Common myeloid progenitor, CD34-positive (primary cell): ENCODE measurements around the gene RALB.

Source experiments
- CTCF ChIA-PET: fragments of 350-600 bp; sonication (Branson Sonifier 250); formaldehyde crosslinking; loops from one replicate; lab custom pipeline; 2021; ENCODE audit warnings: antibody characterized with exemption; lab: Charles Lee
- POLR2A ChIA-PET: fragments of 350-600 bp; sonication (Branson Sonifier 250); formaldehyde crosslinking; loops from one replicate; lab custom pipeline; 2021; ENCODE audit warnings: antibody characterized with exemption; lab: Charles Lee
- DNase-seq, 3 donors: peaks; one replicate each; pipeline versions ENCODE4 v3.0.0 to v3.0.0-alpha.2; 2013
- H3K27ac ChIP-seq, 2 experiments: 1 replicate in 1 of 2; 2 replicates in 1 of 2; pipeline ENCODE4 v1.7.0; 2013; ENCODE audit warnings: inconsistent platforms in 2 of 2, low read length in 2 of 2, mild to moderate bottlenecking in 2 of 2, low read depth in 1 of 2, moderate library complexity in 1 of 2; ENCODE audit not compliant: severe bottlenecking in 2 of 2, insufficient read depth in 1 of 2, poor library complexity in 1 of 2
- H3K27me3 ChIP-seq, 5 experiments: replicated peaks in 2 of 5; 1 replicate in 3 of 5; 2 replicates in 2 of 5; pipeline versions ENCODE4 v1.6.1 to v1.7.0; 2013; ENCODE audit warnings: low read length in 4 of 5, mild to moderate bottlenecking in 2 of 5, moderate library complexity in 2 of 5, inconsistent platforms in 1 of 5; ENCODE audit not compliant: insufficient read depth in 5 of 5, control insufficient read depth in 4 of 5
- H3K36me3 ChIP-seq, 4 experiments: 1 replicate in 2 of 4; 2 replicates in 2 of 4; pipeline versions ENCODE4 v1.6.1 to v1.7.0; 2013; ENCODE audit warnings: low read length in 3 of 4, control low read depth in 1 of 4, mild to moderate bottlenecking in 1 of 4; ENCODE audit not compliant: control insufficient read depth in 4 of 4, insufficient read depth in 4 of 4
- H3K4me1 ChIP-seq, 4 experiments: 1 replicate in 3 of 4; 2 replicates in 1 of 4; pipeline versions ENCODE4 v1.6.1 to v1.7.1; 2013; ENCODE audit warnings: low read length in 3 of 4, mild to moderate bottlenecking in 3 of 4, control low read depth in 1 of 4, inconsistent platforms in 1 of 4, moderate library complexity in 1 of 4; ENCODE audit not compliant: control insufficient read depth in 4 of 4, insufficient read depth in 4 of 4; ENCODE audit errors: control extremely low read depth in 1 of 4
- H3K4me3 ChIP-seq, 7 experiments: 1 replicate in 4 of 7; 2 replicates in 3 of 7; pipeline versions ENCODE4 v1.5.1 to v1.7.0; 2013; ENCODE audit warnings: mild to moderate bottlenecking in 7 of 7, low read length in 6 of 7, moderate library complexity in 6 of 7, inconsistent platforms in 2 of 7, low read depth in 2 of 7, control low read depth in 1 of 7; ENCODE audit not compliant: insufficient read depth in 4 of 7, control insufficient read depth in 1 of 7; ENCODE audit errors: extremely low read depth in 1 of 7
- H3K9me3 ChIP-seq, 5 experiments: 1 replicate in 4 of 5; 2 replicates in 1 of 5; pipeline versions ENCODE4 v1.6.1 to v1.7.1; 2013; ENCODE audit warnings: low read length in 4 of 5, mild to moderate bottlenecking in 2 of 5, inconsistent platforms in 1 of 5, low read depth in 1 of 5, moderate library complexity in 1 of 5; ENCODE audit not compliant: control insufficient read depth in 4 of 5, insufficient read depth in 2 of 5; ENCODE audit errors: control extremely low read depth in 1 of 5
- WGBS: methylation state at CpG from one replicate; pipeline ENCODE4 v1.1.5; 2013; ENCODE audit not compliant: insufficient coverage; 5-methylcytosine and 5-hydroxymethylcytosine counted together

RALB gene

DNA sequence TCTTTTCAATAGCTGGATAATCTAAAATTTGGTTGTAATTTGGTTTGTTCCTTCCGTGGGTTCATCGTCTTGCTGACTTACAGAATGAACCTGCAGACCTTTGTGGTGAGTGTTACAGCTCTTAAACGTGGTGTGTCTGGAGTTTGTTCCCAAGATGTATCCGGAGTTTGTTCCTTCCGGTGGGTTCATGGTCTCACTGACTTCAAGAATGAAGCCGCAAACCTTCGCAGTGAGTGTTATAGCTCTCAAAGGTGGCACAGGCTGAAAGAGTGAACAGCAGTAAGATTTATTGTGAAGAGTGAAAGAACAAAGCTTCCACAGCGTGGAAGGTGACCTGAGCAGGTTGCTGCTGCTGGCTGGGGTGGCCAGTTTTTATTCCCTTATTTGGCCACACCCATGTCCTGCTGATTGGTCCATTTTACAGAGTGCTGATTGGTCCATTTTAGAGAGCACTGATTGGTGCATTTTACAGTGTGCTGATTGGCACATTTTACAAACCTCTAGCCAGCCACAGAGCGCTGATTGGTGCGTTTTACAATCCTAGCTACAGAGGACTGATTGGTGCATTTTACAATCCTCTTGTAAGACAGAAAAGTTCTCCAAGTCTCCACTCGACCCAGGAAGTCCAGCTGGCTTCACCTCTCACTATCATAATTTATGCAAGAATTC, 16.6 kb downstream of the RALB start:
- Histone ChIP-seq H3K4me3 (no peak overlapping the region), H3K9me3 (peaks cover 0 to 9% (median 0%) of the 10 kb centered on the region in 5 experiments), H3K4me1 (peaks cover 14 to 53% (median 16%) of the 10 kb centered on the region in 4 experiments), H3K27me3 (no peaks in the 10 kb centered on the region), H3K27ac (peak overlapping the region in 1 of 2 experiments; percentile 30), H3K36me3 (peaks cover 0 to 5% (median 1%) of the 10 kb centered on the region in 4 experiments)
- 76% methylated on average over 10 of the region's 11 CpGs for WGBS
- DNase-seq = peak in 2 of 3 donors; percentile 86 to 92
- POLR2A ChIA-PET = no interaction called here
- CTCF ChIA-PET = interaction anchor here (0.8 to 1.5 kb wide), 4 partner anchors 9 to 41 kb away, joined by 3 read pairs; no protein-coding TSS in a partner anchor

DNA sequence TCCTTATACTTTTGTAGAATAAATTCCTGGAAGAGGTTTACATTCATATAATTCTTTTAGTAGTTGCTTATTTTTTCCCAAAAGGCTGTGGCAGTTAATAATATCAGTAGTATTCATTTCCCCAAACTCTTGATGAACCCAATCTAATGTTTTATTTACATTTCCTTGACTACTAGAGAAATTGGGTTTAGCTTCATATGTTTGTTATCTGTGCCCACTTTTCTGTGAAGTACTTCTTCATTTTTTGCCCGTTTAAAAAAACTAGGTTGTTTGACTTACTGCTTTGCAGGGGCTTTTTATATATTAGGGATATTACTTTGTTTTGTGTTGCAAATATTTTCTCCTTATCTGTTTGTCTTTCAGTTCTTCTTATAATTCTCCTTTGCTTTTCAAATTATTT, 17.2 kb downstream of the RALB start:
- Histone ChIP-seq H3K27me3 (no peaks in the 10 kb centered on the region), H3K36me3 (peaks cover 0 to 5% (median 1%) of the 10 kb centered on the region in 4 experiments), H3K9me3 (peaks cover 0 to 10% (median under 1%) of the 10 kb centered on the region in 5 experiments), H3K4me1 (peaks cover 8 to 47% (median 12%) of the 10 kb centered on the region in 4 experiments), H3K4me3 (no peak overlapping the region), H3K27ac (peak overlapping the region in 1 of 2 experiments; percentile 30)
- peak in 2 of 3 donors; percentile 77 to 86 for DNase-seq
- WGBS = no CpG with 5 or more reads among the region's 1 CpG
- ChIA-PET POLR2A (no interaction called here), CTCF (interaction anchor here (0.9 to 1.5 kb wide), 4 partner anchors 10 to 42 kb away, joined by 3 to 4 read pairs (median 3); no protein-coding TSS in a partner anchor)

DNA sequence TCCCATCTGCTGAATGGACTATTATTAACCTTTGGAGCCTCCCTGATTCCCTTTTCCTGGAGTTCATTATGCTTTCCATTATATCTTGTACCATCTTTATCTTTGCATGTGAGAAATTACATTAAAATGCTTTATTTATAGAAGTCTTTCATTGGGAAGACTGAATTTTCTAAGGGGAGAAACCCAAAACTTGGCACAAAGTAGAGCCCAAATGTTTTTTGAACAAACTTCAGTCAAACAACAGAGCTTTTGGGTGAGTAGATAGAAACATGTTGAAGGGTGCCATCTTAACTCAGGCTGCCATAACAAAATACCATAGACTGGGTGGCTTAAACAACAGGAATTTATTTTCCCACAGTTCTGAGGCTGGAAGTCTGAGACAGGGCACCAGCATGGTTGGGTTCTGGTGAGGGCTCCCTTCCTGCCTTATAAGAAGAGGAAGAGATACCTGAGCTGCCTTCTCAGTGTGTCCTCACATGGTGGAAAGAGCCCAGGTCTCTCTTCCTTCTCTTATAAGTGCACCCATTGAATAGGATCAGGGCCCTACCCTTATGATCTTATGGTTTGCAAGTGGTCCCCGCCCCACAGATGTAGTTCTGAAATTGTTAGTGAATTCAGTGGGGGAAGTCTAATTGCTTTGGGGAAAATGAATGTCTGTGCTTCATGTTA, 19.2 kb downstream of the RALB start:
- Histone ChIP-seq H3K4me1 (peaks cover 5 to 42% (median 6%) of the 10 kb centered on the region in 4 experiments), H3K27ac (no peak overlapping the region), H3K27me3 (no peaks in the 10 kb centered on the region), H3K9me3 (peaks cover 0 to 22% (median 8%) of the 10 kb centered on the region in 5 experiments), H3K4me3 (no peak overlapping the region), H3K36me3 (peaks cover 0 to 5% (median 1%) of the 10 kb centered on the region in 4 experiments)
- WGBS = 83% methylated on average over 1 of the region's 1 CpG
- no peak for DNase-seq
- CTCF ChIA-PET = interaction anchor here (1.2 to 1.5 kb wide), 2 partner anchors 12 to 33 kb away, joined by 4 to 5 read pairs; no protein-coding TSS in a partner anchor
- POLR2A ChIA-PET = no interaction called here

DNA sequence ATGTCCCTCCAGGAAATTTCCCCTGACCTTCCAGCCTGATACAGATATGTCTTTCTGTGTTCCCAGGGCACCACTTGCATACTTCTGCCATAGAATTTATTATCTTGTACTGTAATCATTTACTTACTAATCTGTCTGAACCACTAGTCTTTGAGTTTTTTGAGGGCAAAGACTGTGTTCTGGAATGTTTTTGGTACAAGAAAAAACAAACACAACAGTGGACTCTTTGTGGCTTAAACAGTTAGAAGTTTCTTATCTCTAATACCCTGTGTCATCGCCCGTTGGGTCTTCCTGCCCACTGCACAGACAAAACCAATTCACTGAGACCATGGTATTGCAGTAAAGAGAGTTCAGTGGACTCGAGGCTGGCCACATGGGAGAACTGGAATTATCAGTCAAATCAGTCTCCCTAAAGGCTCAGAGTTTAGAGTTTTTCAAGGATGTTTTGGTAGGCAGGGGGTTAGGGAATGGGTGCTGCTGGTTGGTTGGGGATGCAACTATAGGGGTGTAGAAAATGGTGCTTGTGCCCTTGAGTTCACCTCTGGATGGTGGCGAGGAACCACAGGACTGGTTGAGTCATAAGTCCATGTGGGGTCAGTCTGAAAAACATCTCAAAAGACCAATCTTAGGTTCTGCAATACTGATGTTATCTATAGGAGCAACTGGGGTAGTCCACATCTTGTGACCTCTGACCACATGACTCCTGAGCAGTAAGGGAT, 20.3 kb downstream of the RALB start:
- 100% methylated on average over 2 of the region's 4 CpGs for WGBS
- ChIA-PET CTCF (interaction anchor here (1.5 kb wide), 1 partner anchor 11 kb away, joined by 5 read pairs; no protein-coding TSS in a partner anchor), POLR2A (no interaction called here)
- Histone ChIP-seq H3K4me1 (peaks cover 2 to 36% (median 6%) of the 10 kb centered on the region in 4 experiments), H3K27me3 (no peaks in the 10 kb centered on the region), H3K9me3 (peaks cover 0 to 22% (median 8%) of the 10 kb centered on the region in 5 experiments), H3K27ac (no peak overlapping the region), H3K4me3 (no peak overlapping the region), H3K36me3 (peaks cover 0 to 5% (median 3%) of the 10 kb centered on the region in 4 experiments)
- no peak for DNase-seq

DNA sequence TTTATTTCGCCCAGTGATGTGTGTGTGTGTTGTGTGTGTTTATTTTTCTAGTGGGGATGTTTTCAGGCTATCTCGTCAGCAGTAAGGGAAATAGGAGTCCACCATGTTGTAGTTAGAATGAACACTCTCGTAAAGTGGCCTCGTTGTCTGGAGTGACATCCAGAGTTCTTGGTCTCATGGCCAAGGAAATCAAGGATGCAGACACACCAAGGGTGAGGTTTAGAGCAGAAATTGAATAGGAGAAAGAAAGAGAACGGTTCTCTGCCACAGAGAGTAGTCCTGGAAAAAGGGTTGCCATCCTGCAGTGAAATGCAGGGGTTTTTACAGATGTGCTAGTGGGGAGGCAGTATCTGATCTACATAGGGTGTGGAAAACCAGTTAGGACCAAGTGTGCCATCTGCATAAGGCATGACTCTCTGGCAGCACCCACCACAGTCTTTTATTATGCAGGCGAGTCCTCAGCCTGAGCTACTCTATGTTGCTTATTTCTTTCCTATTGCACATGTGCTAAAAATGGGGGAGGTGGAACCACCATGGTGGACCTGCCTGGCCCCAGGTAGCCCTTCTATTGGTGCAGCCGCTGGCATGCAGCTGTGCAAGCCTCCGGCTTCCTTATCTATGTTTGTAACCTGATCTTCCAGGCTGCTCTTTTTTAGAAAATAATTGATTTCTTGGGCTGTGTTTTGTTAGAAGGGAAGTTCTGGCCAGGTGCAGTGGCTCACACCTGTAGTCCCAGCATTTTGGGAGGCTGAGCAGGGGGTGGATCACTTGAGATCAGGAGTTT, 23.2 kb downstream of the RALB start:
- ChIA-PET POLR2A (no interaction called here), CTCF (interaction anchor here (1.6 to 2.4 kb wide), 3 partner anchors 8 to 29 kb away, joined by 3 to 9 read pairs (median 6); no protein-coding TSS in a partner anchor)
- 97% methylated on average over 6 of the region's 8 CpGs for WGBS
- no peak for DNase-seq
- no peak overlapping the region for H3K27ac ChIP-seq
- H3K36me3 ChIP-seq = peaks cover 10 to 26% (median 19%) of the 10 kb centered on the region in 4 experiments
- no peaks in the 10 kb centered on the region for H3K27me3 ChIP-seq
- peaks cover under 1 to 11% (median 3%) of the 10 kb centered on the region in 4 experiments for H3K4me1 ChIP-seq
- no peak overlapping the region for H3K4me3 ChIP-seq
- peaks cover 3 to 27% (median 13%) of the 10 kb centered on the region in 5 experiments for H3K9me3 ChIP-seq

DNA sequence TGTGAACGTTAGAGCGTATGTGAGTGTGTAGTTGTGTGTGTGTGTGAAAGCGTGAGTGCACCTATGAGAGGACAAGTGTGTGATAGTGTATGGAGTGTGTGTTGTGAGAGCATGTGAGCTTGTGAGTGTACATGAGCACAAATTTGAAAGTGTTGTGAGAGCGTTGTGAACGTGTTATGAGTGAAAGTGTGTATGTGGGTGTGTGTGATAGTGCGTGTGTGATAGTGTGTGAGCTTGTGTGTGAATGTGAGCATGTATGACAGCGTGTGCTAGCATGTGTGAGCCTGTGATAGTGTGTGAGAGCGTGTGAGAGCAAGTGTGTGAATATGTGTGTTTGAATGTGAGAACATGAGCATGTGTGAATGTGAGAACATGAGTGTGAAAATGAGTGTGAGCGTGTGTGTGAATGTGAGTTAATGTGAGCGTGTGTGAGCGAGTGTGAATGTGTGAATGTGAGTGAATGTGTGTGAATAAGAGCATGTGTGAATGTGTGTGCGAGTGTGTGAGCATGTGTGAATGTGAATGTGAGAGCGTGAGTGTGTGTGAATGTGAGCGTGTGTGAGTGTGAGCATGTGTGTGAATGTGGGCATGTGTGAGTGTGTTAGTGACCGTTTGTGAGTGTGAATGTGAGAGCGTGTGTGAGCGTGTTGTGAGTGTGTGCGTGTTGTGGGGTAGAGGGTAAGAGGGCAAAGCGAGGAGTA, 25.0 kb downstream of the RALB start:
- Histone ChIP-seq H3K9me3 (peaks cover 3 to 27% (median 13%) of the 10 kb centered on the region in 5 experiments), H3K27ac (no peak overlapping the region), H3K4me3 (no peak overlapping the region), H3K36me3 (peaks cover 10 to 37% (median 23%) of the 10 kb centered on the region in 4 experiments), H3K27me3 (no peaks in the 10 kb centered on the region), H3K4me1 (peaks cover 0 to 9% (median 3%) of the 10 kb centered on the region in 4 experiments)
- WGBS = 91% methylated on average over 19 of the region's 19 CpGs
- ChIA-PET POLR2A (no interaction called here), CTCF (interaction anchor here (1.1 to 1.4 kb wide), 6 partner anchors 9 to 35 kb away, joined by 3 to 4 read pairs (median 4); no protein-coding TSS in a partner anchor)
- no peak for DNase-seq
